Activated T-helper 2 cell treated with anti-CD3 and anti-CD28 coated beads, Interferon-gamma antibody, Interleukin-2, Interleukin-4, amounts not matched to agents 10 μg/mL and 5 μg/mL and 100 μg/mL, durations not matched to agents 14 hours and 24 hours and 36 hours (primary cell): Measurements from ENCODE around the gene TSEN2. TPM values are rescaled to one million over a fixed set of nuclear protein-coding genes. Genes with fewer than 3 reads are reported as not detected.
A peak's percentile ranks its signal among the peaks of the same experiment; 100 is the strongest.
"Not testable (repeated sequence)": the region's sequence is repeated elsewhere in the genome, so short reads cannot be mapped to it uniquely, and the experiment has no call there.

Experiments
- DNase-seq: peaks from one replicate; pipeline ENCODE4 v3.0.0; 2021; ENCODE audit warnings: low spot score
- H3K27ac Mint-ChIP-seq: one replicate; pipeline ENCODE4 v1.8.0; 2021; ENCODE audit warnings: mixed read lengths
- H3K27me3 Mint-ChIP-seq: one replicate; pipeline ENCODE4 v1.8.0; 2021; ENCODE audit warnings: low read depth, mixed read lengths
- H3K36me3 Mint-ChIP-seq: one replicate; pipeline ENCODE4 v1.8.0; 2021; ENCODE audit warnings: low read depth, mixed read lengths
- H3K4me1 Mint-ChIP-seq: one replicate; pipeline ENCODE4 v1.8.0; 2021; ENCODE audit warnings: low read depth, mixed read lengths
- H3K4me3 Mint-ChIP-seq: one replicate; pipeline ENCODE4 v1.8.0; 2021; ENCODE audit warnings: low read depth, mild to moderate bottlenecking, moderate library complexity, mixed read lengths
- H3K9me3 Mint-ChIP-seq: one replicate; pipeline ENCODE4 v1.8.0; 2021; ENCODE audit warnings: mixed read lengths
- intact Hi-C: fragments of 100-400 bp; cut with micrococcal nuclease; formaldehyde crosslinking; loops from one replicate; pipeline ENCODE4 v1.15.1; 2023
- total RNA-seq: library from RNA; stranded (reverse); gene quantifications from 2 replicates; pipeline ENCODE4 v1.2.3, GENCODE V29; 2022

Gene TSEN2
- total RNA-seq, 1 donor from 2014 or later: 23.6 TPM

- intact Hi-C loops: loop anchor here (2.0 kb wide), 2 partner anchors 45 to 75 kb away; no protein-coding TSS in a partner anchor
- peaks cover 18% of the 10 kb centered on the region for H3K4me1 Mint-ChIP-seq
- H3K9me3 Mint-ChIP-seq: no peaks in the 10 kb centered on the region
- no peak overlapping the region for H3K4me3 Mint-ChIP-seq
- no peak overlapping the region for H3K27ac Mint-ChIP-seq
- H3K27me3 Mint-ChIP-seq: no peaks in the 10 kb centered on the region
- DNase-seq: no peak
- H3K36me3 Mint-ChIP-seq: no peaks in the 10 kb centered on the region
Measured at GRCh38 chr3:12470111-12470510, 14.2 kb upstream of the TSEN2 start.

GRCh38 chr3:12470680-12471079, 13.6 kb upstream of the TSEN2 start:
- Mint-ChIP-seq H3K27ac (peak overlapping the region; percentile 62), H3K4me1 (peaks cover 18% of the 10 kb centered on the region), H3K9me3 (no peaks in the 10 kb centered on the region), H3K4me3 (peak overlapping the region; percentile 10), H3K36me3 (no peaks in the 10 kb centered on the region), H3K27me3 (no peaks in the 10 kb centered on the region)
- intact Hi-C loops: loop anchor here (2.0 kb wide), 2 partner anchors 46 to 76 kb away; no protein-coding TSS in a partner anchor
- DNase-seq: no peak

- Mint-ChIP-seq H3K27ac (peak overlapping the region; percentile 62), H3K4me1 (peaks cover 18% of the 10 kb centered on the region), H3K36me3 (no peaks in the 10 kb centered on the region), H3K4me3 (peak overlapping the region; percentile 10), H3K9me3 (no peaks in the 10 kb centered on the region), H3K27me3 (no peaks in the 10 kb centered on the region)
- DNase-seq: no peak
- intact Hi-C loops: loop anchor here (2.0 kb wide), 2 partner anchors 46 to 76 kb away; no protein-coding TSS in a partner anchor
Measured at GRCh38 chr3:12471241-12471640, 13.0 kb upstream of the TSEN2 start.

GRCh38 chr3:12472000-12472610, 12.2 kb upstream of the TSEN2 start:
- H3K27me3 Mint-ChIP-seq: no peaks in the 10 kb centered on the region
- H3K4me3 Mint-ChIP-seq: no peak overlapping the region

GRCh38 chr3:12472796-12473195, 11.5 kb upstream of the TSEN2 start:
- intact Hi-C loops: no loop called here
- no peak for DNase-seq
- H3K27ac Mint-ChIP-seq: no peak overlapping the region
- H3K27me3 Mint-ChIP-seq: no peaks in the 10 kb centered on the region
- H3K9me3 Mint-ChIP-seq: no peaks in the 10 kb centered on the region
- no peak overlapping the region for H3K4me3 Mint-ChIP-seq
- H3K36me3 Mint-ChIP-seq: no peaks in the 10 kb centered on the region
- H3K4me1 Mint-ChIP-seq: peaks cover 18% of the 10 kb centered on the region

More at GRCh38 chr3:12472000-12472610, 12.2 kb upstream of the TSEN2 start:
- no peaks in the 10 kb centered on the region for H3K36me3 Mint-ChIP-seq
- no peaks in the 10 kb centered on the region for H3K9me3 Mint-ChIP-seq
- no peak overlapping the region for H3K27ac Mint-ChIP-seq
- intact Hi-C loops: loop anchor here (2.0 kb wide), 2 partner anchors 47 to 77 kb away; no protein-coding TSS in a partner anchor
- peaks cover 18% of the 10 kb centered on the region for H3K4me1 Mint-ChIP-seq
- DNase-seq: no peak

- Mint-ChIP-seq H3K27me3 (no peaks in the 10 kb centered on the region), H3K4me3 (no peak overlapping the region), H3K4me1 (peaks cover 18% of the 10 kb centered on the region), H3K36me3 (no peaks in the 10 kb centered on the region), H3K27ac (no peak overlapping the region), H3K9me3 (no peaks in the 10 kb centered on the region)
- no peak for DNase-seq
- intact Hi-C loops: no loop called here
Measured at GRCh38 chr3:12473511-12473910, 10.8 kb upstream of the TSEN2 start.

- Mint-ChIP-seq H3K4me3 (no peak overlapping the region), H3K27ac (no peak overlapping the region), H3K9me3 (no peaks in the 10 kb centered on the region), H3K27me3 (no peaks in the 10 kb centered on the region), H3K36me3 (no peaks in the 10 kb centered on the region), H3K4me1 (peaks cover 18% of the 10 kb centered on the region)
- no peak for DNase-seq
- intact Hi-C loops: no loop called here
Measured at GRCh38 chr3:12476238-12476897, 7.9 kb upstream of the TSEN2 start.

- no peak for DNase-seq
- H3K27ac Mint-ChIP-seq: no peak overlapping the region
- peaks cover 13% of the 10 kb centered on the region for H3K4me1 Mint-ChIP-seq
- no peak overlapping the region for H3K4me3 Mint-ChIP-seq
- H3K9me3 Mint-ChIP-seq: no peaks in the 10 kb centered on the region
- no peaks in the 10 kb centered on the region for H3K27me3 Mint-ChIP-seq
- intact Hi-C loops: no loop called here
- H3K36me3 Mint-ChIP-seq: no peaks in the 10 kb centered on the region
Measured at GRCh38 chr3:12477256-12477655, 7.0 kb upstream of the TSEN2 start.

DNA sequence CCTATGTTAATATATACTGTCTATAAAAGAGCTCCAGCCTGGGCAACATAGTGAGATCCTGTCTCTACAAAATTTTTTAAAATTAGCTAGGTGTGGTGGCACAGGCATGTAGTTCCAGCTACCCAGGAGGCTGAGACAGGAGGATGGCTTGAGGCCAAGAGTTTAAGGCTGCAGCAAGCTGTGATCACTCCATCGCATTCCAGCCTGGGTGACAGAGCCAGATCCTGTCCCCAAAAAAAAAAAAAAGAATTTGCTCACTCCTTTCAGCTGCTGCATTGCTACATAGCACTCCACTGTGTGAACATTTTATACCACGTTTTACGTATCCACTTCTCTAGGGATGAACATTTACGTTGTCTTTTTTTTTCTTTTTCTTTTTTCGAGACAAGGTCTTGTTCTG, 6.0 kb upstream of the TSEN2 start:
- Mint-ChIP-seq H3K4me1 (peaks cover 13% of the 10 kb centered on the region), H3K9me3 (no peaks in the 10 kb centered on the region), H3K27ac (no peak overlapping the region), H3K36me3 (no peaks in the 10 kb centered on the region), H3K4me3 (no peak overlapping the region), H3K27me3 (no peaks in the 10 kb centered on the region)
- intact Hi-C loops: no loop called here
- DNase-seq: no peak

DNA sequence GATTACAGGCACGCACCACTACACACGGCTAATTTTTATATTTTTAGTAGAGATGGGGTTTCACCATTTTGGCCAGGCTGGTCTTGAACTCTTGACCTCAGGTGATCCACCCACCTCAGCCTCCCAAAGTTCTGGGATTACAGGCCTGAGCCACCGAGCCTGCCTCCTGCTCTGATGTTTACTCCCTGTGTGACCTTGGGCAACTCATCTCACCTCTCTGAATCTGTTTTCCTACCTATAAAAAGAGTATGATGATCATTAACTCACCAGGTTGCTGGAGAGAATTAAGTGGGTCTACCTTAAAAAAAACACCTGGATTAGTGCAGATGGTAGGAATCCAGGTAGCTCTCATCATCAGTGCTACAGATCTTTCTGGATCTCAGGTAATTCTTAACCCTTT, 5.1 kb upstream of the TSEN2 start:
- H3K27ac Mint-ChIP-seq, H3K27me3 Mint-ChIP-seq, DNase-seq, H3K36me3 Mint-ChIP-seq, intact Hi-C loops, H3K4me3 Mint-ChIP-seq, H3K9me3 Mint-ChIP-seq: not testable (repeated sequence)
- peaks cover 21% of the 10 kb centered on the region for H3K4me1 Mint-ChIP-seq

- intact Hi-C loops: loop anchor here (1.0 to 5.0 kb wide), 6 partner anchors 58 to 345 kb away; partner anchors contain the start of gene PPARG
- H3K36me3 Mint-ChIP-seq: no peaks in the 10 kb centered on the region
- no peak overlapping the region for H3K4me3 Mint-ChIP-seq
- no peak overlapping the region for H3K27ac Mint-ChIP-seq
- H3K4me1 Mint-ChIP-seq: peaks cover 22% of the 10 kb centered on the region
- peak; percentile 22 for DNase-seq
- no peaks in the 10 kb centered on the region for H3K9me3 Mint-ChIP-seq
- H3K27me3 Mint-ChIP-seq: no peaks in the 10 kb centered on the region
Measured at GRCh38 chr3:12479919-12480427, 4.3 kb upstream of the TSEN2 start.

- Mint-ChIP-seq H3K4me3 (peak overlapping the region; percentile 93), H3K27ac (peak overlapping the region; percentile 91), H3K27me3 (no peaks in the 10 kb centered on the region), H3K4me1 (peaks cover 34% of the 10 kb centered on the region), H3K9me3 (no peaks in the 10 kb centered on the region), H3K36me3 (peaks cover 6% of the 10 kb centered on the region)
- no peak for DNase-seq
- intact Hi-C loops: loop anchor here (5.0 kb wide), 5 partner anchors 61 to 306 kb away; partner anchors contain the start of gene PPARG
Measured at GRCh38 chr3:12483410-12483809, 870 bp upstream of the TSEN2 start.

DNA sequence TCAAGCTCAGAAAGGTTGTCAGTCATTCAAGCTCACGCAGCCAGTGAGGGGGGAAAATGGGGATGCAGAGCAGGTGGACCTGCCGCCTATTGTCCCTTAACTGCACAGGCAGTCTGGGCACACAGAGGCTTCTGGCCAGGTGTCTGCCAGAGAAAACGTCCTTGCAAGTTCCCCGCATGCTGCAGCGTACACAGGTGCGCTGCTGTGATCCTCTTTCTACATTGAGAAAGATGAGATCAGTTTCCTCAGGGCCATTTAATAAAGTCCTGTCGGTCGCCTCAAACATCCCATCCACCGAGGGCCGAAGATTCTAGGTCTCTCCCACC, 445 bp upstream of the TSEN2 start:
- peak overlapping the region; percentile 91 for H3K27ac Mint-ChIP-seq
- peaks cover 6% of the 10 kb centered on the region for H3K36me3 Mint-ChIP-seq
- no peaks in the 10 kb centered on the region for H3K9me3 Mint-ChIP-seq
- DNase-seq: no peak
- H3K27me3 Mint-ChIP-seq: no peaks in the 10 kb centered on the region
- H3K4me1 Mint-ChIP-seq: peaks cover 38% of the 10 kb centered on the region
- peak overlapping the region; percentile 93 for H3K4me3 Mint-ChIP-seq
- intact Hi-C loops: loop anchor here (1.0 to 5.0 kb wide), 9 partner anchors 62 to 349 kb away; partner anchors contain the start of genes MKRN2, PPARG and RAF1
